H1 (cell line): ENCODE results near the gene MRPS27. TPM values are rescaled to one million over a fixed set of nuclear protein-coding genes. Genes with fewer than 3 reads are reported as not detected.

Experiments
- CTCF ChIA-PET: fragments of 300-600 bp; sonication (Branson Sonifier 250); formaldehyde crosslinking; loops from one replicate; lab custom pipeline; 2021; ENCODE audit not compliant: partially characterized antibody; lab: Charles Lee
- POLR2A ChIA-PET: fragments of 300-600 bp; sonication (Branson Sonifier 250); formaldehyde crosslinking; loops from one replicate; lab custom pipeline; 2021; ENCODE audit warnings: inconsistent platforms; ENCODE audit not compliant: partially characterized antibody; lab: Charles Lee
- DNase-seq, 2 experiments: peaks; one replicate each; pipeline versions ENCODE4 v3.0.0 to v3.0.0-alpha.2; 2010 to 2022; ENCODE audit warnings: low spot score in 2 of 2, low read depth in 1 of 2, mixed read lengths in 1 of 2
- FAIRE-seq: peaks from 2 replicates; lab custom pipeline; 2011; peaks lifted over from hg19 to GRCh38; lab: Jason Lieb, UNC
- H2AFZ ChIP-seq: 2 replicates; pipeline ENCODE4 v1.8.1; 2012; ENCODE audit warnings: low read length, inconsistent platforms
- H2AK5ac ChIP-seq: 2 replicates; pipeline ENCODE4 v1.6.1; 2013; ENCODE audit warnings: low read depth, low read length
- H2BK120ac ChIP-seq: replicated peaks from 2 replicates; pipeline ENCODE3; 2013; ENCODE audit warnings: low read depth, low read length, inconsistent platforms
- H2BK12ac ChIP-seq: 2 replicates; pipeline ENCODE4 v1.6.1; 2013; ENCODE audit warnings: low read depth, low read length
- H2BK15ac ChIP-seq: 2 replicates; pipeline ENCODE4 v1.6.1; 2013; ENCODE audit warnings: low read length
- H2BK20ac ChIP-seq: 2 replicates; pipeline ENCODE4 v1.6.1; 2013; ENCODE audit warnings: low read length
- H2BK5ac ChIP-seq: 2 replicates; pipeline ENCODE4 v1.6.1; 2013; ENCODE audit warnings: low read depth, low read length
- H3K14ac ChIP-seq: 2 replicates; pipeline ENCODE4 v1.6.1; 2013; ENCODE audit warnings: inconsistent platforms; ENCODE audit not compliant: insufficient read length
- H3K18ac ChIP-seq: 2 replicates; pipeline ENCODE4 v1.6.1; 2013; ENCODE audit warnings: low read length; ENCODE audit errors: extremely low read depth
- H3K23ac ChIP-seq: 2 replicates; pipeline ENCODE4 v1.6.1; 2013; ENCODE audit warnings: inconsistent platforms; ENCODE audit not compliant: insufficient read length
- H3K23me2 ChIP-seq: 2 replicates; pipeline ENCODE4 v1.6.1; 2013; ENCODE audit warnings: low read depth, low read length
- H3K27ac ChIP-seq: 2 replicates; pipeline ENCODE4 v1.6.1; 2011; ENCODE audit warnings: low read depth, low read length, inconsistent platforms
- H3K27me3 ChIP-seq, 4 experiments: replicated peaks in 1 of 4; 1 replicate in 1 of 4; 2 replicates in 3 of 4; pipeline versions ENCODE4 v1.6.1 to v1.8.1; 2011 to 2013; ENCODE audit warnings: low read length in 3 of 4, mild to moderate bottlenecking in 3 of 4, inconsistent platforms in 2 of 4, mixed read lengths in 2 of 4, moderate library complexity in 1 of 4; ENCODE audit not compliant: control insufficient read depth in 3 of 4, insufficient read depth in 3 of 4; ENCODE audit errors: extremely low read depth in 1 of 4
- H3K36me3 ChIP-seq, 4 experiments: 2 replicates each; pipeline versions ENCODE4 v1.6.1 to v1.8.1; 2011 to 2013; ENCODE audit warnings: mild to moderate bottlenecking in 4 of 4, low read length in 3 of 4, moderate library complexity in 2 of 4, control low read depth in 1 of 4, inconsistent platforms in 1 of 4; ENCODE audit not compliant: insufficient read depth in 4 of 4, control insufficient read depth in 2 of 4
- H3K4ac ChIP-seq: replicated peaks from 2 replicates; pipeline ENCODE3; 2013; ENCODE audit warnings: low read length, low read depth, mixed read lengths, inconsistent platforms; ENCODE audit not compliant: insufficient read length
- H3K4me1 ChIP-seq, 4 experiments: replicated peaks in 1 of 4; 1 replicate in 1 of 4; 2 replicates in 3 of 4; pipeline versions ENCODE4 v1.6.1 to v1.8.1; 2011 to 2013; ENCODE audit warnings: low read length in 3 of 4, inconsistent platforms in 2 of 4, mixed read lengths in 1 of 4; ENCODE audit not compliant: insufficient read depth in 4 of 4, control insufficient read depth in 3 of 4
- H3K4me2 ChIP-seq, 2 experiments: 2 replicates each; pipeline versions ENCODE4 v1.6.1 to v1.8.1; 2011 to 2013; ENCODE audit warnings: low read depth in 2 of 2, low read length in 2 of 2, control low read depth in 1 of 2, inconsistent platforms in 1 of 2, mild to moderate bottlenecking in 1 of 2; ENCODE audit not compliant: insufficient read depth in 1 of 2
- H3K4me3 ChIP-seq, 4 experiments: fragments of 200-600, 300-600 bp in 1 of 4; sonication (generic), shearing (Covaris generic), sonication (Bioruptor Twin) in 1 of 4; 2 replicates each; pipeline versions ENCODE4 v1.5.1 to v1.8.1; 2011 to 2016; ENCODE audit warnings: low read length in 4 of 4, low read depth in 3 of 4, control low read depth in 2 of 4, inconsistent platforms in 2 of 4, mild to moderate bottlenecking in 2 of 4, mixed read lengths in 1 of 4, moderate library complexity in 1 of 4; ENCODE audit not compliant: insufficient read depth in 2 of 4; ENCODE audit errors: extremely low read depth in 1 of 4
- H3K56ac ChIP-seq: replicated peaks from 2 replicates; pipeline ENCODE3; 2013; ENCODE audit warnings: low read depth, mild to moderate bottlenecking, mixed read lengths, low read length, inconsistent platforms; ENCODE audit not compliant: insufficient read length
- H3K79me1 ChIP-seq: 2 replicates; pipeline ENCODE4 v1.6.1; 2013; ENCODE audit warnings: low read depth, low read length, control low read depth
- H3K79me2 ChIP-seq, 2 experiments: 2 replicates each; pipeline versions ENCODE4 v1.6.1 to v1.8.1; 2012 to 2013; ENCODE audit warnings: low read length in 2 of 2, mild to moderate bottlenecking in 2 of 2, inconsistent platforms in 1 of 2; ENCODE audit not compliant: insufficient read depth in 2 of 2, control insufficient read depth in 1 of 2
- H3K9ac ChIP-seq, 4 experiments: replicated peaks in 1 of 4; 1 replicate in 1 of 4; 2 replicates in 3 of 4; pipeline versions ENCODE4 v1.6.1 to v1.8.1; 2011 to 2013; ENCODE audit warnings: low read depth in 3 of 4, low read length in 3 of 4, control low read depth in 2 of 4, mild to moderate bottlenecking in 2 of 4, moderate library complexity in 2 of 4, inconsistent platforms in 1 of 4; ENCODE audit errors: extremely low read depth in 1 of 4
- H3K9me3 ChIP-seq, 2 experiments: 2 replicates each; pipeline versions ENCODE4 v1.6.1 to v1.8.1; 2012 to 2013; ENCODE audit warnings: mild to moderate bottlenecking in 2 of 2, moderate library complexity in 2 of 2, control low read depth in 1 of 2, inconsistent platforms in 1 of 2, low read depth in 1 of 2, low read length in 1 of 2, mixed read lengths in 1 of 2; ENCODE audit not compliant: insufficient read depth in 2 of 2
- H4K20me1 ChIP-seq, 2 experiments: replicated peaks in 1 of 2; 2 replicates each; pipeline versions ENCODE3 to v1.8.1; 2011 to 2013; ENCODE audit warnings: inconsistent platforms in 2 of 2, low read length in 2 of 2, mild to moderate bottlenecking in 1 of 2; ENCODE audit not compliant: insufficient read depth in 2 of 2, control insufficient read depth in 1 of 2
- H4K5ac ChIP-seq: 2 replicates; pipeline ENCODE4 v1.6.1; 2013; ENCODE audit warnings: low read length, low read depth, mixed read lengths, inconsistent platforms; ENCODE audit not compliant: insufficient read length
- H4K8ac ChIP-seq: 2 replicates; pipeline ENCODE4 v1.8.0; 2013; ENCODE audit warnings: mild to moderate bottlenecking, moderate library complexity, low read length, inconsistent platforms; ENCODE audit not compliant: insufficient read depth; ENCODE audit errors: extremely low read depth
- H4K91ac ChIP-seq: replicated peaks from 2 replicates; pipeline ENCODE3; 2013; ENCODE audit warnings: low read length, mixed read lengths, inconsistent platforms; ENCODE audit not compliant: insufficient read length
- CHD1 ChIP-seq: IDR thresholded peaks from 2 replicates; pipeline ENCODE4 v1.6.1; 2012; ENCODE audit warnings: low read depth, low read length, improper control_type of control experiment
- KDM1A ChIP-seq: fragments of 200-600, 300-600 bp; sonication (generic); IDR thresholded peaks from 2 replicates; pipeline ENCODE4 v1.7.1; 2016; ENCODE audit warnings: mild to moderate bottlenecking, low read length, borderline replicate concordance
- NRF1 ChIP-seq: IDR thresholded peaks from 2 replicates; pipeline ENCODE4 v1.6.1; 2011; ENCODE audit warnings: mild to moderate bottlenecking, low read depth, low read length, improper control_type of control experiment
- PHF8 ChIP-seq: fragments of 200-600 bp; sonication (generic); conservative IDR thresholded peaks from 2 replicates; pipeline ENCODE4 v1.7.1; 2012; ENCODE audit warnings: low read depth, mild to moderate bottlenecking, inconsistent platforms, low read length, moderate library complexity
- SIRT6 ChIP-seq: IDR thresholded peaks from one replicate; pipeline ENCODE4 v1.7.1; 2012; ENCODE audit warnings: low read length, inconsistent platforms
- SIX5 ChIP-seq: IDR thresholded peaks from 2 replicates; pipeline ENCODE4 v1.6.1; 2011; ENCODE audit warnings: mild to moderate bottlenecking, low read depth, low read length
- TBP ChIP-seq: IDR thresholded peaks from 2 replicates; pipeline ENCODE4 v1.6.1; 2011; ENCODE audit warnings: low read depth, low read length, improper control_type of control experiment
- WGBS, 2 experiments: shearing (Covaris generic) in 1 of 2; methylation state at CpG; one replicate each; pipeline versions ENCODE4 v1.1.6 to v1.1.7; 2013 to 2015; ENCODE audit warnings: low lambda C conversion rate in 2 of 2, mixed read lengths in 2 of 2, inconsistent platforms in 1 of 2, low coverage in 1 of 2, missing lambda C conversion rate in 1 of 2; ENCODE audit not compliant: insufficient replicate concordance in 2 of 2, insufficient coverage in 1 of 2, insufficient read length in 1 of 2; ENCODE audit errors: extremely low coverage in 1 of 2, missing lambda C conversion rate in 1 of 2; 5-methylcytosine and 5-hydroxymethylcytosine counted together
- polyA plus RNA-seq, 7 experiments: library from polyadenylated mRNA; depleted of rRNA in 3 of 7; stranded (reverse) in 5 of 7; unstranded in 2 of 7; fragments of >200 nt in 5 of 7; fragments of 200-250 nt in 2 of 7; gene quantifications; 1 replicate in 5 of 7; 2 replicates in 1 of 7; 4 replicates in 1 of 7; pipeline versions ENCODE4 v1.2.1 to v1.2.3, GENCODE V29; 2011 to 2013; ENCODE audit warnings: missing spikeins in 2 of 7, mixed read lengths in 2 of 7
- total RNA-seq: library from RNA; stranded (reverse); fragmentation: NEBNext Ultra II Directional; extraction: Animal tissue kit (Norgen Biotek cat#: 25700); gene quantifications from 2 replicates; pipeline ENCODE4 v1.2.1, GENCODE V29; 2021
- TF ChIP-seq, protein P1 (sequence below), 3 experiments: IDR thresholded peaks; 1 replicate in 2 of 3; 2 replicates in 1 of 3; pipeline versions ENCODE4 v1.5.1 to v1.6.1; 2011; ENCODE audit warnings: low read length in 3 of 3, mild to moderate bottlenecking in 3 of 3, inconsistent platforms in 2 of 3, low read depth in 1 of 3, moderate library complexity in 1 of 3; ENCODE audit not compliant: insufficient read depth in 1 of 3; ENCODE audit errors: control extremely low read depth in 1 of 3

The MRPS27 gene
- total and polyA plus RNA-seq, 2 of the 8 experiments (the other 6 are each of a cell fraction or from before 2014, with no cell fraction given), result 93.2 to 102 TPM

DNA sequence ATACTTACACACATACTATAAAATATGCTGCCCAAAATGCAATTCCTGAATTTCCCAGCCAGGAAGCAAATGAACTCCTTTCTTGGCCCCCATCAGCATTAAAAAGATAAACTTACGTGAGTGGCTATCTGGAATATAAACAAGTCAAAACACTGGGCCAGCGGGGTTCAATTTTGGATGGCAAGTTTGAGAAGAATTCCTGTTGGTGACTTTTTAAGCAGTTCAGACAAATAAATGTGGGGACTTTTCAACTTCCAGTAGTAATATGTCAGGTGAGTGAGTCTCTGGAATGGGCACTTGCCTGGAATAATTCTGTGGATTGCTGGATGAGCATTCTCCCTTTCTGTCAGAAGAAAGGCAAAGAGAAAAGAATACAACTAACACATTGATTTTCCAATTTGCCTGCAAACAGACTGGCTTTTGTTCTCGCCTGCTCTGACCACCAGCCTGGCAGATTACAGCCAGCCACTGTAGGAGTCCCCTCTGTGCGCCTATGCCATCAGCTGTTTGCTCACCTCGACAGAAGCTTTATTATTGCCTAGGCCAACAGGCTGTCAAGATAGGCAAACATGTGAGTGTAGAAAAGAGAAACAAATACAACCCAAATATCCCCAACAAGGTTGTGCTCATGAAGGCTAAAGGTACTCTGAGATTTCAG is 78.6 kb downstream of the MRPS27 start:
- no peak overlapping the region for H3K4me2 ChIP-seq
- H3K23ac ChIP-seq, result no peak overlapping the region
- H4K20me1 ChIP-seq, result no peaks in the 10 kb centered on the region
- H2AK5ac ChIP-seq, result no peak overlapping the region
- no peak overlapping the region for H2AFZ ChIP-seq
- WGBS, 2 experiments, result 72% methylated on average over 5 of the region's 5 CpGs; no CpG with 5 or more reads in 1 of the 2 experiments
- H3K79me1 ChIP-seq, result no peaks in the 10 kb centered on the region
- POLR2A ChIA-PET, result interaction anchor here (1.2 kb wide), 1 partner anchor 39 kb away, joined by 3 read pairs; no protein-coding TSS in a partner anchor
- no peak overlapping the region for H2BK120ac ChIP-seq
- H3K9ac ChIP-seq, result no peak overlapping the region
- H2BK15ac ChIP-seq, result no peak overlapping the region
- no peak for FAIRE-seq
- no peaks in the 10 kb centered on the region for H3K36me3 ChIP-seq
- H2BK5ac ChIP-seq, result no peak overlapping the region
- H3K79me2 ChIP-seq, result peaks cover 0 to 21% of the 10 kb centered on the region in 2 experiments; a peak in 2 of 4 replicates
- no peak overlapping the region for H3K27ac ChIP-seq
- H3K9me3 ChIP-seq, result no peaks in the 10 kb centered on the region
- H3K14ac ChIP-seq, result no peak overlapping the region
- no peak overlapping the region for H4K5ac ChIP-seq
- no peaks in the 10 kb centered on the region for H3K23me2 ChIP-seq
- peaks cover 9 to 20% (median 16%) of the 10 kb centered on the region in 4 experiments for H3K4me1 ChIP-seq
- H3K4me3 ChIP-seq, result no peak overlapping the region
- H3K56ac ChIP-seq, result no peak overlapping the region
- H2BK12ac ChIP-seq, result no peak overlapping the region
- H4K8ac ChIP-seq, result no peak overlapping the region
- no peaks in the 10 kb centered on the region for H3K27me3 ChIP-seq
- CTCF ChIA-PET, result interaction anchor here (0.9 to 1.1 kb wide), 2 partner anchors 18 to 458 kb away, joined by 3 read pairs; no protein-coding TSS in a partner anchor
- H2BK20ac ChIP-seq, result no peak overlapping the region
- no peak overlapping the region for H3K4ac ChIP-seq
- H3K18ac ChIP-seq, result no peak overlapping the region
- no peak overlapping the region for H4K91ac ChIP-seq
- no peak for DNase-seq
- TF ChIP-seq KDM1A (no peak), TBP (no peak), PHF8 (no peak), SIX5 (no peak), NRF1 (no peak), CHD1 (no peak), SIRT6 (no peak)
- TF ChIP-seq, protein P1, sequence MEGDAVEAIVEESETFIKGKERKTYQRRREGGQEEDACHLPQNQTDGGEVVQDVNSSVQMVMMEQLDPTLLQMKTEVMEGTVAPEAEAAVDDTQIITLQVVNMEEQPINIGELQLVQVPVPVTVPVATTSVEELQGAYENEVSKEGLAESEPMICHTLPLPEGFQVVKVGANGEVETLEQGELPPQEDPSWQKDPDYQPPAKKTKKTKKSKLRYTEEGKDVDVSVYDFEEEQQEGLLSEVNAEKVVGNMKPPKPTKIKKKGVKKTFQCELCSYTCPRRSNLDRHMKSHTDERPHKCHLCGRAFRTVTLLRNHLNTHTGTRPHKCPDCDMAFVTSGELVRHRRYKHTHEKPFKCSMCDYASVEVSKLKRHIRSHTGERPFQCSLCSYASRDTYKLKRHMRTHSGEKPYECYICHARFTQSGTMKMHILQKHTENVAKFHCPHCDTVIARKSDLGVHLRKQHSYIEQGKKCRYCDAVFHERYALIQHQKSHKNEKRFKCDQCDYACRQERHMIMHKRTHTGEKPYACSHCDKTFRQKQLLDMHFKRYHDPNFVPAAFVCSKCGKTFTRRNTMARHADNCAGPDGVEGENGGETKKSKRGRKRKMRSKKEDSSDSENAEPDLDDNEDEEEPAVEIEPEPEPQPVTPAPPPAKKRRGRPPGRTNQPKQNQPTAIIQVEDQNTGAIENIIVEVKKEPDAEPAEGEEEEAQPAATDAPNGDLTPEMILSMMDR (IDR thresholded peaks at IDR 0.05; ENCODE audit: control extremely low read depth in 1 of 3, insufficient read depth in 1 of 3, low read depth in 1 of 3, low read length in 3 of 3), result no peak
